Cardiac muscle cell (in vitro differentiated cells and primary cell): Measurements from ENCODE around the gene TNFRSF4. TPM values are rescaled to one million over a fixed set of nuclear protein-coding genes. Genes with fewer than 3 reads are reported as not detected.

Source experiments
- DNase-seq, 2 donors: peaks; one replicate each; pipeline versions ENCODE4 v3.0.0 to v3.0.0-alpha.2; 2010 to 2017; ENCODE audit warnings: low read depth in 1 of 2, low spot score in 1 of 2
- H3K27ac ChIP-seq: fragments of 200-600 bp; sonication (generic); 2 replicates; pipeline ENCODE4 v1.5.1; 2016
- H3K27me3 ChIP-seq: fragments of 200-600 bp; sonication (generic); 2 replicates; pipeline ENCODE4 v1.6.0; 2016; ENCODE audit warnings: control low read depth
- H3K36me3 ChIP-seq: fragments of 200-600 bp; sonication (generic); 2 replicates; pipeline ENCODE4 v1.5.1; 2016; ENCODE audit warnings: control low read depth
- H3K4me1 ChIP-seq: fragments of 200-600 bp; sonication (generic); 2 replicates; pipeline ENCODE4 v1.8.1; 2017; ENCODE audit warnings: low read depth, mild to moderate bottlenecking, mixed run types
- H3K4me3 ChIP-seq: fragments of 200-600 bp; sonication (generic); 2 replicates; pipeline ENCODE4 v1.5.1; 2016; ENCODE audit warnings: mild to moderate bottlenecking
- H3K9me3 ChIP-seq: fragments of 200-600 bp; sonication (generic); 2 replicates; pipeline ENCODE4 v1.5.1; 2017; ENCODE audit warnings: low read depth, mild to moderate bottlenecking, control low read depth
- CTCF ChIP-seq: IDR thresholded peaks from 2 replicates; pipeline ENCODE4 v1.5.1; 2012; ENCODE audit warnings: low read depth, mild to moderate bottlenecking, low read length
- polyA plus RNA-seq: library from polyadenylated mRNA; unstranded; fragments of >200 nt; fragmentation: Nextera tagmentation; extraction: Ambion mirVana; gene quantifications from 2 replicates; pipeline ENCODE4 v1.2.1, GENCODE V29; 2016
- total RNA-seq: library from RNA; depleted of rRNA; stranded (reverse); fragments of >200 nt; gene quantifications from 2 replicates; pipeline ENCODE4 v1.2.3, GENCODE V29; 2016

TNFRSF4 gene
- total and polyA plus RNA-seq, 2 experiments from 2014 or later, result not detected

DNA sequence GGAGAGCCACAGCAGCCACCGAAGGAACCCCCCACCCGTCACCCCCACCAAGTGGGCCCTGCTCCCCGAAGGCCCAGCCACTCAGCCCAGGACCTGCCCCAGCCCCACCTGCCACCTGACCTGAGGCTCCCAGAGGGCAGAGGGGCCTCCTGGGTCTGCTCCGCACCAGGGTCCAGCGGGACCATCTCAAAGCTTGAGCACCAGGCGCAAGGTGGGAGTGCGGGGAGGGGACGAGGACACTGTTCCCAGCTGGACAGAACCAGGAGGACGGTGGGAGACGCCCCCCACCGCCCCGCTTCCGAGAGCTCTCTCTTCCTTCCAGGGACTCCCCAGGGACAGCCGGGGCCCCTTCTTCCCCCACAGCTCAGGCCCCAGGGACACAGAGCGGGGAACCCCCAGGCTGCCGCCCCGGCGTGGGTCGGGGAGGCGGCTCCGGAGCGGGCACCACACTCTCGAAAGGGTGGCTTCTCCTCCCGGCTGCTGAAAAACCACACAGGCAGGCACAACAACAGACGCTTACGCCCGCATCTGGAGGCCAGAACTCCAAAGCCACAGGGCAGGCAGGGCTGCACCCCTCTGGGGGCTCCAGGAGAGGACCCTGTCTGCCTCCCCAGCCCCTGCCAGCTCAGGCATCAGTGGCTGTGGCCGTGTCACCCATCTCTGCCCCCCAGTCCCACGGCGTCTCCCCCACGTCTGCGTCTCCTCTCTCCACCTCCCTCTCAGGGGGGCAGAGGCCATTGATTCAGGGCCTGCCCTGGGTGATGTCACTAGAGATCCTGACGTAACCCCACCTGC is 42.2 kb downstream of the TNFRSF4 start:
- no peak overlapping the region for H3K27ac ChIP-seq
- H3K4me3 ChIP-seq, result no peak overlapping the region
- H3K36me3 ChIP-seq, result no peaks in the 10 kb centered on the region
- no peaks in the 10 kb centered on the region for H3K9me3 ChIP-seq
- H3K27me3 ChIP-seq, result peaks cover 44% of the 10 kb centered on the region
- DNase-seq, result no peak
- H3K4me1 ChIP-seq, result no peaks in the 10 kb centered on the region
- no peak for TF ChIP-seq CTCF

DNA sequence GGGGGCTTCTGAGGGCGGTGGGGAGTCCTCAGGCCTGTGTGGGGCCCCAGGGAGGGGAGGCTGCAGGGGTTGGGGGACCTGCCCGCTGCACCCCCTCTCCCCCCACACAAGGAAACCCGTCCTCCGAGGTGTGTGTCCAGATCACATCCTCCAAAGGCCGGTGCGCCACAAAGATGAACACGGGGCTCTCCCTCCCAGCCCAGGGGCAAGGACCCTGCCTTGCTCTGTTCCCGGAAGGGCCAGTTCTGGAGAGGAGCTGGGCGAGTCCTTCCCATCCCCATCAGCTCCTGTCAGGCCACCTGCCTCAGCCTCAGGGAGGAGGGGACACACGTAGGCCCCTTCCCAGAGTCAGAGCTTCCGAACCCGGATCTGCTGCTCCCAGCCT is 42.8 kb downstream of the TNFRSF4 start:
- no peak for TF ChIP-seq CTCF

GRCh38 chr1:1170215-1171091 is 43.5 kb downstream of the TNFRSF4 start:
- no peaks in the 10 kb centered on the region for H3K36me3 ChIP-seq
- peaks cover 31% of the 10 kb centered on the region for H3K27me3 ChIP-seq
- no peak overlapping the region for H3K27ac ChIP-seq
- H3K9me3 ChIP-seq, result no peaks in the 10 kb centered on the region
- no peak for DNase-seq
- no peaks in the 10 kb centered on the region for H3K4me1 ChIP-seq
- H3K4me3 ChIP-seq, result no peak overlapping the region
- TF ChIP-seq CTCF, result no peak

More for the DNA sequence above, 42.8 kb downstream of the TNFRSF4 start:
- Histone ChIP-seq H3K36me3 (no peaks in the 10 kb centered on the region), H3K4me1 (no peaks in the 10 kb centered on the region), H3K27ac (no peak overlapping the region), H3K9me3 (no peaks in the 10 kb centered on the region), H3K27me3 (peaks cover 38% of the 10 kb centered on the region), H3K4me3 (no peak overlapping the region)
- no peak for DNase-seq

DNA sequence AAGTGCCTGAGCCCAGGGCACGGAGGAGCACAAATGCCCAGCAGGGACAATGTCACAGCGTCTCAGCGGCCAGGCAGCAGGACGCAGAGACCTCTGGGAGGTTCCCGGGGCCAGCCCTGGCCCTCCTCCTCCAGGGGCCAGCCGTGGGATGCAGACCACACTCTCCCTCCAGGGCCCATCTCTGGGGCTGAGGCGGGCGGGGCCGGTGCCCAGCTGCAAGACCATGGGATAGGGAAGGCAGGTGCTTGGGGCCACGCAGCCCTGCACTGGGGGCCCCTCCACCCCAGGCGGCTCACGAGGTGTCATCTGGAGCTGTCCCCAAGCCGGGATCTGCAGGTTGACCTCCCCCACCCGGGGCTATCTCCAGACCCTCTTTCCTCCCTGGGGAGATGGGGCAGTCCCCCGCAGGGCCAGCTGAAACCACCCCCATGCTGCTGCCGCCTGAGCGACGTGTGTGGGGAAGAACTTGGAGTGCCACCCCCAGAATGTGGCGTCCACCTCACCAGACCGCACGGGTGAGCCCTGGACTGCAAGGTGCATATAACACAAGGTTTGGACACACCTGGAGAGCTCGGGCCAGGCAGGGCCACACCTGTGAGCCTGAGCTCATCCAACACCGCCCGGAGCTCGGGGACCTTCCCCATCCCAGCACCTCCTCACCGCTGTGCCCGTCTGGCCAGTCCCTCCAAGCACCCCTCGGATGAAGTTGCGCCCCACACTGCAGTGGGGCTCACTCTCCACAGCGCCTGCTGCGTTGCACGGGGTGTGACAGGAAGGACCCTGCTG is 44.3 kb downstream of the TNFRSF4 start:
- no peak overlapping the region for H3K4me3 ChIP-seq
- H3K27me3 ChIP-seq, result peaks cover 30% of the 10 kb centered on the region
- no peak for DNase-seq
- TF ChIP-seq CTCF, result no peak
- no peaks in the 10 kb centered on the region for H3K36me3 ChIP-seq
- H3K9me3 ChIP-seq, result no peaks in the 10 kb centered on the region
- H3K27ac ChIP-seq, result no peak overlapping the region
- H3K4me1 ChIP-seq, result no peaks in the 10 kb centered on the region
